Small intestine (tissue), 16 donors: ENCODE results near the gene RADIL. TPM values are rescaled to one million over a fixed set of nuclear protein-coding genes. Genes with fewer than 3 reads are reported as not detected.

Source experiments
- DNase-seq, 2 donors: peaks; one replicate each; pipeline versions ENCODE4 v3.0.0 to v3.0.0-alpha.2; 2013
- FAIRE-seq: peaks from 2 replicates; lab custom pipeline; 2012; peaks lifted over from hg19 to GRCh38; lab: Jason Lieb, UNC
- H3K27ac ChIP-seq, 3 donors: one replicate each; pipeline ENCODE4 v1.5.1; 2013; ENCODE audit warnings: low read length in 2 of 3, mild to moderate bottlenecking in 2 of 3, control low read depth in 1 of 3, inconsistent platforms in 1 of 3, low read depth in 1 of 3, moderate library complexity in 1 of 3
- H3K27me3 ChIP-seq, 3 donors: one replicate each; pipeline ENCODE4 v1.6.1; 2013; ENCODE audit warnings: low read length in 3 of 3, inconsistent platforms in 1 of 3; ENCODE audit not compliant: control insufficient read depth in 3 of 3, insufficient read depth in 3 of 3
- H3K36me3 ChIP-seq, 3 donors: one replicate each; pipeline ENCODE4 v1.6.1; 2013; ENCODE audit warnings: low read length in 3 of 3, inconsistent platforms in 1 of 3, low read depth in 1 of 3, mild to moderate bottlenecking in 1 of 3, moderate library complexity in 1 of 3; ENCODE audit not compliant: control insufficient read depth in 3 of 3, insufficient read depth in 2 of 3
- H3K4me1 ChIP-seq, 3 donors: one replicate each; pipeline ENCODE4 v1.6.1; 2013; ENCODE audit warnings: low read length in 2 of 3, inconsistent platforms in 1 of 3, low read depth in 1 of 3, mild to moderate bottlenecking in 1 of 3, moderate library complexity in 1 of 3; ENCODE audit not compliant: control insufficient read depth in 3 of 3, insufficient read depth in 2 of 3
- H3K4me3 ChIP-seq, 3 donors: one replicate each; pipeline ENCODE4 v1.5.1; 2013; ENCODE audit warnings: low read length in 3 of 3, control low read depth in 1 of 3, inconsistent platforms in 1 of 3, low read depth in 1 of 3, mild to moderate bottlenecking in 1 of 3, moderate library complexity in 1 of 3
- H3K9me3 ChIP-seq, 2 donors: one replicate each; pipeline ENCODE4 v1.6.1; 2013; ENCODE audit warnings: low read depth in 1 of 2, low read length in 1 of 2; ENCODE audit not compliant: control insufficient read depth in 2 of 2, insufficient read depth in 1 of 2
- WGBS, 3 donors: extraction: QIAGEN DNeasy Blood & Tissue Kit; methylation state at CpG; one replicate each; pipeline ENCODE4 v1.1.7; 2013; 5-methylcytosine and 5-hydroxymethylcytosine counted together
- long read RNA-seq, 10 donors: transcript quantifications; one replicate each; lab custom pipeline, GENCODE V29; 2026
- polyA plus RNA-seq, 4 donors: library from polyadenylated mRNA; stranded (reverse) in 3 of 4; unstranded in 1 of 4; fragments of 200-250 nt in 3 of 4; fragments of 120-200 nt in 1 of 4; gene quantifications; one replicate each; pipeline versions ENCODE4 v1.2.1 to v1.2.3, GENCODE V29; 2013
- donor health status: healthy with polysubstance abuse.
- donor health status: control.
- donor health status: control.
- donor health status: Bipolar disorder and iron deficiency.
- donor health status: healthy.

The RADIL gene
- 1 to 10 TPM in 2 of 4 donors, under 1 TPM in 1, not detected in 1; 0.18 to 3.2 (median 1.6) TPM for polyA plus RNA-seq
- long read RNA-seq, donor 1, partial matches to known transcripts = 0 of 1 reads
- long read RNA-seq, donor 1, other reads (novel, unspliced or antisense) = 0 of 1 reads
- long read RNA-seq, donor 2 = 0 reads
- long read RNA-seq, donor 3 = 0 reads
- long read RNA-seq, donor 4 = 0 reads
- long read RNA-seq, donor 5 = 0 reads
- long read RNA-seq, donor 6 = 0 reads
- long read RNA-seq, donor 7, partial matches to known transcripts = 0 of 1 reads
- long read RNA-seq, donor 7, other reads (novel, unspliced or antisense) = 0 of 1 reads
- long read RNA-seq, donor 8 = 0 reads
- long read RNA-seq, donor 9 = 0 reads
- long read RNA-seq, donor 10 = 0 reads

- peak within 1 kb of the TSS; percentile 19 to 34 (median 33) for H3K4me3 ChIP-seq
- peak within 1 kb of the TSS in 1 of 3 donors; percentile 78 for H3K27ac ChIP-seq
- peaks cover 0 to 4% of the 10 kb centered on the region in 2 donors for H3K9me3 ChIP-seq
- DNase-seq (peak; percentile 36 to 76), FAIRE-seq (no peak)
- peaks cover 0 to 6% (median 0%) of the 10 kb centered on the region in 3 donors for H3K4me1 ChIP-seq
- peaks cover 8 to 22% (median 9%) of the 10 kb centered on the region in 3 donors for H3K27me3 ChIP-seq
- 3 to 10% (median 6%) methylated on average over 36 to 72 of the region's 72 CpGs for WGBS, 3 donors
- H3K36me3 ChIP-seq = no peaks in the 10 kb centered on the region
Observed at GRCh38 chr7:4883372-4884144, at the start of gene RADIL. TSS of gene RADIL (minus strand) at chr7:4883716. CDS start at chr7:4878139, 5,577 bp downstream.

GRCh38 chr7:4931943-4932342 is 48.4 kb upstream of the RADIL start:
- Histone ChIP-seq H3K27me3 (peaks cover 0 to 2% (median 0%) of the 10 kb centered on the region in 3 donors), H3K4me3 (no peak overlapping the region), H3K9me3 (no peaks in the 10 kb centered on the region), H3K27ac (no peak overlapping the region), H3K36me3 (no peaks in the 10 kb centered on the region), H3K4me1 (no peaks in the 10 kb centered on the region)
- 33 to 49% (median 44%) methylated on average over 12 of the region's 12 CpGs for whole genome bisulfite sequencing, 3 donors
- DNase-seq (peak in 1 of 2 donors; percentile 28), FAIRE-seq (no peak)

GRCh38 chr7:4929005-4929404 is 45.5 kb upstream of the RADIL start:
- Histone ChIP-seq H3K27me3 (peaks cover 0 to 2% (median 0%) of the 10 kb centered on the region in 3 donors), H3K27ac (no peak overlapping the region), H3K4me3 (no peak overlapping the region), H3K36me3 (no peaks in the 10 kb centered on the region), H3K4me1 (no peaks in the 10 kb centered on the region), H3K9me3 (no peaks in the 10 kb centered on the region)
- DNase-seq = no peak
- FAIRE-seq = no peak
- 80 to 89% (median 83%) methylated on average over 8 of the region's 8 CpGs for WGBS, 3 donors

- 73 to 89% (median 77%) methylated on average over 2 of the region's 2 CpGs for WGBS, 3 donors
- FAIRE-seq = no peak
- H3K27me3 ChIP-seq = peaks cover 0 to 2% (median 0%) of the 10 kb centered on the region in 3 donors
Observed at GRCh38 chr7:4928445-4928844, 44.9 kb upstream of the RADIL start.

GRCh38 chr7:4919969-4920766 is 36.7 kb upstream of the RADIL start:
- FAIRE-seq = no peak
- WGBS, 3 donors = 76 to 80% (median 79%) methylated on average over 19 of the region's 19 CpGs

More at GRCh38 chr7:4928445-4928844, 44.9 kb upstream of the RADIL start:
- DNase-seq = no peak
- no peaks in the 10 kb centered on the region for H3K36me3 ChIP-seq
- H3K4me1 ChIP-seq = no peaks in the 10 kb centered on the region
- H3K27ac ChIP-seq = no peak overlapping the region
- H3K4me3 ChIP-seq = no peak overlapping the region
- H3K9me3 ChIP-seq = no peaks in the 10 kb centered on the region

GRCh38 chr7:4916113-4916512 is 32.6 kb upstream of the RADIL start:
- no peaks in the 10 kb centered on the region for H3K36me3 ChIP-seq
- 55 to 62% (median 60%) methylated on average over 6 to 8 of the region's 8 CpGs for WGBS, 3 donors
- H3K4me3 ChIP-seq = no peak overlapping the region
- DNase-seq (no peak), FAIRE-seq (no peak)
- peaks cover 0 to 5% of the 10 kb centered on the region in 2 donors for H3K9me3 ChIP-seq
- no peak overlapping the region for H3K27ac ChIP-seq
- no peaks in the 10 kb centered on the region for H3K27me3 ChIP-seq
- no peaks in the 10 kb centered on the region for H3K4me1 ChIP-seq

More at GRCh38 chr7:4919969-4920766, 36.7 kb upstream of the RADIL start:
- H3K4me1 ChIP-seq = no peaks in the 10 kb centered on the region
- no peak for DNase-seq
- H3K36me3 ChIP-seq = no peaks in the 10 kb centered on the region
- H3K9me3 ChIP-seq = peaks cover 0 to 6% of the 10 kb centered on the region in 2 donors
- no peak overlapping the region for H3K27ac ChIP-seq
- H3K4me3 ChIP-seq = no peak overlapping the region
- H3K27me3 ChIP-seq = peaks cover 0 to 2% (median 0%) of the 10 kb centered on the region in 3 donors

- WGBS, 3 donors = 78 to 87% (median 81%) methylated on average over 18 to 20 of the region's 20 CpGs
- Histone ChIP-seq H3K36me3 (no peaks in the 10 kb centered on the region), H3K9me3 (no peaks in the 10 kb centered on the region), H3K4me3 (no peak overlapping the region), H3K27me3 (peaks cover 0 to 2% (median 0%) of the 10 kb centered on the region in 3 donors), H3K27ac (no peak overlapping the region), H3K4me1 (no peaks in the 10 kb centered on the region)
- FAIRE-seq (no peak), DNase-seq (no peak)
Observed at GRCh38 chr7:4911111-4911828, 27.8 kb upstream of the RADIL start.
